PFSK-1 (cell line): ENCODE results near the gene QPCT.

ENCODE experiments used
- FOXP2 ChIP-seq: optimal IDR thresholded peaks from 2 replicates; pipeline ENCODE3; 2011; ENCODE audit warnings: borderline replicate concordance, control low read depth, inconsistent platforms; ENCODE audit not compliant: insufficient read depth; ENCODE audit errors: extremely low read length, extremely low read depth
- POLR2AphosphoS5 ChIP-seq: IDR thresholded peaks from 2 replicates; pipeline ENCODE4 v1.6.1; 2012; ENCODE audit warnings: low read depth, mild to moderate bottlenecking, control low read depth, low read length, moderate library complexity
- SIN3A ChIP-seq: IDR thresholded peaks from 2 replicates; pipeline ENCODE4 v1.6.1; 2012; ENCODE audit warnings: mild to moderate bottlenecking, low read length, moderate library complexity, borderline replicate concordance; ENCODE audit not compliant: insufficient read depth
- TAF1 ChIP-seq: IDR thresholded peaks from 2 replicates; pipeline ENCODE4 v1.6.1; 2012; ENCODE audit warnings: low read length, control low read depth, borderline replicate concordance; ENCODE audit not compliant: insufficient read depth
- TF ChIP-seq, protein P1 (sequence below), 2 experiments: IDR thresholded peaks; 2 replicates each; pipeline versions ENCODE4 v1.6.1 to v1.8.0; 2011 to 2012; ENCODE audit warnings: low read depth in 2 of 2, low read length in 2 of 2, control low read depth in 1 of 2, inconsistent platforms in 1 of 2, mild to moderate bottlenecking in 1 of 2, moderate library complexity in 1 of 2; ENCODE audit not compliant: insufficient read depth in 1 of 2

DNA sequence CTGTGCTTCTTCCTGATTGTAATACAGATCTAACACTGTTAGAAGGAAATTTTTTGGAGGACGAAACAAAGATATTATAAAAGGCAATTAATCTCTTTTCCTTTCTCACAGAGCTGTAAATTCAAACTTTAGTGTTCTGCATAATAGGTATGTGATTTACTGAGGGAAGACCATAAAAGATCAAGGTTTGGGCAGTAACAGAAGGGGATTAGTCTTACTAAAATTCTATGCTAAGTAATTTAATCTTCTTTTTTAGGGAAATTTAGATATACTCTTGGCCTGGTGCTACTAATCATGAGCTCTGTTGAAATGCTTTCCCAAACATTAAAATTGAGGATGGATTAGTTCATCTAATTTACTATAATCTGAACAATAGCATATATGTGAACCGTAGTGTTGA lies 8.8 kb upstream of the QPCT start:
- TF ChIP-seq TAF1 (no peak), SIN3A (no peak), POLR2AphosphoS5 (no peak), FOXP2 (no peak)
- TF ChIP-seq, protein P1, sequence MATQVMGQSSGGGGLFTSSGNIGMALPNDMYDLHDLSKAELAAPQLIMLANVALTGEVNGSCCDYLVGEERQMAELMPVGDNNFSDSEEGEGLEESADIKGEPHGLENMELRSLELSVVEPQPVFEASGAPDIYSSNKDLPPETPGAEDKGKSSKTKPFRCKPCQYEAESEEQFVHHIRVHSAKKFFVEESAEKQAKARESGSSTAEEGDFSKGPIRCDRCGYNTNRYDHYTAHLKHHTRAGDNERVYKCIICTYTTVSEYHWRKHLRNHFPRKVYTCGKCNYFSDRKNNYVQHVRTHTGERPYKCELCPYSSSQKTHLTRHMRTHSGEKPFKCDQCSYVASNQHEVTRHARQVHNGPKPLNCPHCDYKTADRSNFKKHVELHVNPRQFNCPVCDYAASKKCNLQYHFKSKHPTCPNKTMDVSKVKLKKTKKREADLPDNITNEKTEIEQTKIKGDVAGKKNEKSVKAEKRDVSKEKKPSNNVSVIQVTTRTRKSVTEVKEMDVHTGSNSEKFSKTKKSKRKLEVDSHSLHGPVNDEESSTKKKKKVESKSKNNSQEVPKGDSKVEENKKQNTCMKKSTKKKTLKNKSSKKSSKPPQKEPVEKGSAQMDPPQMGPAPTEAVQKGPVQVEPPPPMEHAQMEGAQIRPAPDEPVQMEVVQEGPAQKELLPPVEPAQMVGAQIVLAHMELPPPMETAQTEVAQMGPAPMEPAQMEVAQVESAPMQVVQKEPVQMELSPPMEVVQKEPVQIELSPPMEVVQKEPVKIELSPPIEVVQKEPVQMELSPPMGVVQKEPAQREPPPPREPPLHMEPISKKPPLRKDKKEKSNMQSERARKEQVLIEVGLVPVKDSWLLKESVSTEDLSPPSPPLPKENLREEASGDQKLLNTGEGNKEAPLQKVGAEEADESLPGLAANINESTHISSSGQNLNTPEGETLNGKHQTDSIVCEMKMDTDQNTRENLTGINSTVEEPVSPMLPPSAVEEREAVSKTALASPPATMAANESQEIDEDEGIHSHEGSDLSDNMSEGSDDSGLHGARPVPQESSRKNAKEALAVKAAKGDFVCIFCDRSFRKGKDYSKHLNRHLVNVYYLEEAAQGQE (IDR thresholded peaks at IDR 0.05; ENCODE audit: insufficient read depth in 1 of 2, low read depth in 2 of 2, low read length in 2 of 2), result no peak
